DND-41 (cell line): ENCODE measurements around the gene MAST4.
"Not testable (repeated sequence)": the region's sequence is repeated elsewhere in the genome, so short reads cannot be mapped to it uniquely, and the experiment has no call there.

Source experiments
- ATAC-seq: fragments of 200-7000 bp; cut with Tn5 transposase; 3 replicates; pipeline ENCODE4 v1.9.1; 2021; ENCODE audit warnings: low read depth; ENCODE audit not compliant: insufficient read depth
- DNase-seq: peaks from one replicate; pipeline ENCODE4 v3.0.0-alpha.2; 2020
- H2AFZ ChIP-seq: 2 replicates; pipeline ENCODE4 v1.6.0; 2012; ENCODE audit warnings: low read depth, low read length
- H3K27ac ChIP-seq: 2 replicates; pipeline ENCODE4 v1.5.1; 2012; ENCODE audit warnings: low read length, inconsistent platforms
- H3K27me3 ChIP-seq: fragments of 200-600 bp; sonication (generic); 2 replicates; pipeline ENCODE4 v1.6.0; 2012; ENCODE audit warnings: low read length, mild to moderate bottlenecking, inconsistent platforms; ENCODE audit not compliant: insufficient read depth, poor library complexity
- H3K36me3 ChIP-seq: 2 replicates; pipeline ENCODE4 v1.5.1; 2012; ENCODE audit warnings: low read length, inconsistent platforms; ENCODE audit not compliant: insufficient read depth
- H3K4me1 ChIP-seq: 2 replicates; pipeline ENCODE4 v1.5.1; 2012; ENCODE audit warnings: mild to moderate bottlenecking, low read length; ENCODE audit not compliant: insufficient read depth
- H3K4me2 ChIP-seq: 2 replicates; pipeline ENCODE4 v1.6.0; 2012; ENCODE audit warnings: mild to moderate bottlenecking, moderate library complexity, low read length, inconsistent platforms; ENCODE audit not compliant: insufficient read depth
- H3K4me3 ChIP-seq, 2 experiments: fragments of 200-600 bp in 1 of 2; shearing (Covaris generic) in 1 of 2; 2 replicates each; pipeline ENCODE4 v1.5.1; 2012 to 2016; ENCODE audit warnings: inconsistent platforms in 2 of 2, low read length in 2 of 2, mild to moderate bottlenecking in 2 of 2, low read depth in 1 of 2, moderate library complexity in 1 of 2
- H3K79me2 ChIP-seq: 2 replicates; pipeline ENCODE4 v1.6.0; 2012; ENCODE audit warnings: low read length, inconsistent platforms; ENCODE audit not compliant: insufficient read depth
- H3K9ac ChIP-seq: 2 replicates; pipeline ENCODE4 v1.6.0; 2012; ENCODE audit warnings: low read depth, mild to moderate bottlenecking, inconsistent platforms, low read length, moderate library complexity
- H3K9me3 ChIP-seq: 2 replicates; pipeline ENCODE4 v1.5.1; 2012; ENCODE audit warnings: low read length, moderate library complexity, mild to moderate bottlenecking, inconsistent platforms; ENCODE audit not compliant: insufficient read depth, severe bottlenecking
- H4K20me1 ChIP-seq: 2 replicates; pipeline ENCODE4 v1.6.0; 2012; ENCODE audit warnings: low read length; ENCODE audit not compliant: insufficient read depth
- CTCF ChIP-seq: IDR thresholded peaks from 2 replicates; pipeline ENCODE4 v1.5.1; 2012; ENCODE audit warnings: borderline replicate concordance, low read length, moderate library complexity, mild to moderate bottlenecking; ENCODE audit not compliant: poor library complexity, severe bottlenecking; ENCODE audit errors: extremely low read depth
- EZH2 ChIP-seq: IDR thresholded peaks from 3 replicates; pipeline ENCODE4 v1.6.1; 2012; ENCODE audit warnings: borderline replicate concordance, low read depth, mild to moderate bottlenecking, moderate library complexity, low read length, inconsistent platforms; ENCODE audit not compliant: severe bottlenecking

The MAST4 gene

DNA sequence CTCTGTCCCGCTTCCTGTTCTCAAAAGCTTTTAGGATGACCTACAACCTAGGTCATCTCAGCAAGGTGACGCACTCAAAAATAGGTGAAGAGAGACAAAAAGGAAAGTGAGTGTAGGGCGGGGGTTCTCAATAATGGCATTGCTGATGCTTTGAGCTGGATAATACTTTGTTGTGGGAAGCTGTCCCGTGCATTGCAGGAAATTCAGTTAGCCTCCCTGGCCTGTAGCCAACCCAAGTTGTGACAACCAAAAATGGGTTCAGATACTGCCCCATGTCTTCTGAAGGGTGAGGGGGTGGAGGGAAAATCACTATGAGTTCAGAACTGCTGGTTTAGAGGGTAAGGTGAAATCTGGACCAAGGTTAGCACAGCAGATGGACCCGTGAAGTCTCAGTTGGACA is 151.4 kb downstream of the MAST4 start:
- H3K4me1 ChIP-seq = peaks cover 14% of the 10 kb centered on the region
- H3K4me2 ChIP-seq = no peak overlapping the region
- H4K20me1 ChIP-seq = no peaks in the 10 kb centered on the region
- H3K27me3 ChIP-seq = no peaks in the 10 kb centered on the region
- H3K36me3 ChIP-seq = peaks cover 30% of the 10 kb centered on the region
- no peak overlapping the region for H3K9ac ChIP-seq
- no peak for TF ChIP-seq EZH2
- peak; percentile 68 for DNase-seq
- peak; percentile 80 for ATAC-seq
- H3K9me3 ChIP-seq = peaks cover 7% of the 10 kb centered on the region
- H3K27ac ChIP-seq = peak overlapping the region; percentile 44; the same call in 1 of the 2 replicates
- H2AFZ ChIP-seq = no peak overlapping the region
- no peaks in the 10 kb centered on the region; the same call in 1 of the 2 replicates for H3K79me2 ChIP-seq
- no peak overlapping the region for H3K4me3 ChIP-seq

- H2AFZ ChIP-seq, ATAC-seq, H3K27ac ChIP-seq, H3K79me2 ChIP-seq, H3K9me3 ChIP-seq, H3K27me3 ChIP-seq, H3K36me3 ChIP-seq, H3K9ac ChIP-seq, H3K4me3 ChIP-seq, H3K4me2 ChIP-seq, DNase-seq, H4K20me1 ChIP-seq, H3K4me1 ChIP-seq: not testable (repeated sequence)
Observed at GRCh38 chr5:66752668-66753067, 156.5 kb downstream of the MAST4 start.

GRCh38 chr5:66757219-66757833 is 161.1 kb downstream of the MAST4 start:
- H3K9ac ChIP-seq = no peak overlapping the region
- no peaks in the 10 kb centered on the region; the same call in 1 of the 2 replicates for H3K36me3 ChIP-seq
- no peak overlapping the region for H2AFZ ChIP-seq
- TF ChIP-seq CTCF (peak; percentile 74), EZH2 (no peak)
- no peak overlapping the region for H3K4me3 ChIP-seq
- DNase-seq = peak; percentile 61
- no peaks in the 10 kb centered on the region for H3K4me1 ChIP-seq
- no peak overlapping the region for H3K27ac ChIP-seq
- no peak overlapping the region for H3K4me2 ChIP-seq
- H3K27me3 ChIP-seq = no peaks in the 10 kb centered on the region
- H3K9me3 ChIP-seq = no peaks in the 10 kb centered on the region
- ATAC-seq = peak; percentile 79
- no peaks in the 10 kb centered on the region for H3K79me2 ChIP-seq
- H4K20me1 ChIP-seq = no peaks in the 10 kb centered on the region

DNA sequence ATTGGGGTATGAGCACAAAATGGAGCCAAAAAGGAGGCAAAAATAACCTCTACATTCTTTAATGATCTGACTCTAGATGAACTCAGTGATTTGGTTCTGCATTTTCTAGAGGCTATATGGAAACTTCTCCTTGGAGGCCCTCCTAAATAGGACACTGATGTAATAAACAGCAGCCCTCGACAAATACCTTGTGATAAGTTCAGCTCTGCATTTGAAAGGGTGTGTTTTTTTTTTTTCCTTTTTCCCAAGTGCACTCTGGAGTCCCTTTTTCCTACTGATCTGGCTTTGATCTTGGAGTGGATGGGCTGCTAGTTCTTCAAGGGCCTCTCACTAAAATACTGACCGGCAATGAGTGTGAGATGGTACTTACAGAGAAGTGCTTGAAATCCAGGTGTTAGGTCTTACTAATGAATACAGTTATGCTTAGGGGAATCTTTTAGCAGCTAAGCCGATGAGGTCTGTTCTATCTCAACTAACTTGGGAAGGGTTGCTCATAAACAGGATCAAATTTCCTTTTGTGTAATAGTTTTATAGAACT is 161.7 kb downstream of the MAST4 start:
- DNase-seq = no peak
- no peak for ATAC-seq
- H3K79me2 ChIP-seq = no peaks in the 10 kb centered on the region

More for the DNA sequence above, 161.7 kb downstream of the MAST4 start:
- no peaks in the 10 kb centered on the region for H3K27me3 ChIP-seq
- no peak overlapping the region for H3K4me2 ChIP-seq
- H3K36me3 ChIP-seq = no peaks in the 10 kb centered on the region; the same call in 1 of the 2 replicates
- TF ChIP-seq CTCF (no peak), EZH2 (no peak)
- H4K20me1 ChIP-seq = no peaks in the 10 kb centered on the region
- H3K9me3 ChIP-seq = no peaks in the 10 kb centered on the region
- no peak overlapping the region for H3K9ac ChIP-seq
- no peaks in the 10 kb centered on the region for H3K4me1 ChIP-seq
- H2AFZ ChIP-seq = no peak overlapping the region
- no peak overlapping the region for H3K4me3 ChIP-seq
- H3K27ac ChIP-seq = no peak overlapping the region
